Activated CD4-positive, alpha-beta T cell treated with anti-CD3 and anti-CD28 coated beads, Interleukin-2, amount 10 ng/mL, durations not matched to agents 7 days and 5 days (primary cell): ENCODE results near the gene PDE6B. TPM values are rescaled to one million over a fixed set of nuclear protein-coding genes. Genes with fewer than 3 reads are reported as not detected.
A peak's percentile ranks its signal among the peaks of the same experiment; 100 is the strongest.
"Not testable (repeated sequence)": the region's sequence is repeated elsewhere in the genome, so short reads cannot be mapped to it uniquely, and the experiment has no call there.

ENCODE experiments used
- CTCF ChIA-PET: fragments of 350-600 bp; sonication (Branson Sonifier 250); formaldehyde crosslinking; loops from one replicate; lab custom pipeline; 2021; ENCODE audit warnings: antibody characterized with exemption; lab: Charles Lee
- POLR2A ChIA-PET: fragments of 350-600 bp; sonication (Branson Sonifier 250); formaldehyde crosslinking; loops from one replicate; lab custom pipeline; 2021; ENCODE audit warnings: antibody characterized with exemption; lab: Charles Lee
- DNase-seq: peaks from one replicate; pipeline ENCODE4 v3.0.0-alpha.2; 2020
- H3K27ac Mint-ChIP-seq: one replicate; pipeline ENCODE4 v1.8.0; 2021; ENCODE audit warnings: mild to moderate bottlenecking, moderate library complexity, mixed read lengths
- H3K27me3 Mint-ChIP-seq: one replicate; pipeline ENCODE4 v1.8.0; 2021; ENCODE audit warnings: mixed read lengths
- H3K36me3 Mint-ChIP-seq: one replicate; pipeline ENCODE4 v1.8.0; 2021; ENCODE audit warnings: low read depth, mixed read lengths
- H3K4me1 Mint-ChIP-seq: one replicate; pipeline ENCODE4 v1.8.0; 2021; ENCODE audit warnings: mixed read lengths
- H3K4me3 Mint-ChIP-seq: one replicate; pipeline ENCODE4 v1.8.0; 2021; ENCODE audit warnings: mild to moderate bottlenecking, moderate library complexity, mixed read lengths
- H3K9me3 Mint-ChIP-seq: one replicate; pipeline ENCODE4 v1.8.0; 2021; ENCODE audit warnings: mixed read lengths
- total RNA-seq, 2 experiments: library from RNA; stranded (reverse); gene quantifications; one replicate each; pipeline ENCODE4 v1.2.3, GENCODE V29; 2021

Gene PDE6B
- total RNA-seq, 2 experiments from 2014 or later, result 15.9 to 18.7 TPM

- CTCF ChIA-PET, result no interaction called here
- peaks cover 3% of the 10 kb centered on the region for H3K9me3 Mint-ChIP-seq
- H3K27ac Mint-ChIP-seq, result peak overlapping the region; percentile 82
- H3K4me1 Mint-ChIP-seq, result peaks cover 24% of the 10 kb centered on the region
- POLR2A ChIA-PET, result no interaction called here
- no peak for DNase-seq
- peak overlapping the region; percentile 75 for H3K4me3 Mint-ChIP-seq
- no peaks in the 10 kb centered on the region for H3K27me3 Mint-ChIP-seq
- H3K36me3 Mint-ChIP-seq, result peaks cover 4% of the 10 kb centered on the region
Measured at GRCh38 chr4:704971-705277, 79.6 kb downstream of the PDE6B start.

GRCh38 chr4:705278-706082 is 80.1 kb downstream of the PDE6B start, which contains the start of gene PCGF3:
Gene PCGF3 (plus strand): TSS chr4:705832. CDS start chr4:733681, 27,849 bp downstream.
- peaks cover 18% of the 10 kb centered on the region for H3K4me1 Mint-ChIP-seq
- H3K27ac Mint-ChIP-seq, result peak within 1 kb of the TSS; percentile 82
- H3K9me3 Mint-ChIP-seq, result no peaks in the 10 kb centered on the region
- H3K4me3 Mint-ChIP-seq, result peak within 1 kb of the TSS; percentile 75
- ChIA-PET POLR2A (no interaction called here), CTCF (no interaction called here)
- no peaks in the 10 kb centered on the region for H3K27me3 Mint-ChIP-seq
- peaks cover 8% of the 10 kb centered on the region for H3K36me3 Mint-ChIP-seq
- DNase-seq, result peak; percentile 96

DNA sequence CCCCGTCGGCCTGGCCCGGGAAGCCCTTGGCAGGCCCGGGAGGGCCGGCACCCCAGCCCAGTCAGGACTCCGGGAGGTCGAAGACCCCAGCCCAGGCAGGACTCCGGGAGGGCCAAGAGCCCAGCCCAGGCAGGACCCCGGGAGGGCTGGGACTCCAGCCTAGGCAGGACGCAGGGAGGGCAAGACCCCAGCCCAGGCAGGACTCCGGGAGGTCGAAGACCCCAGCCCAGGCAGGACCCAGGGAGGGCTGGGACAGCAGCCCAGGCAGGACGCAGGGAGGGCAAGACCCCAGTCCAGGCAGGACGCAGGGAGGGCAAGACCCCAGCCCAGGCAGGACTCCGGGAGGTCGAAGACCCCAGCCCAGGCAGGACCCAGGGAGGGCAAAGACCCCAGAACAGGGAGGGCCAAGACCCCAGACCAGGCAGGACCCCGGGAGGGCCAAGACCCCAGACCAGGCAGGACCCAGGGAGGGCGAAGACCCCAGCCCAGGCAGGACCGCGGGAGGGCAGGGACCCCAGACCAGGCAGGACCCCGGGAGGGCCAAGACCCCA is 80.8 kb downstream of the PDE6B start:
- CTCF ChIA-PET, H3K27ac Mint-ChIP-seq, DNase-seq, H3K36me3 Mint-ChIP-seq, H3K27me3 Mint-ChIP-seq, H3K9me3 Mint-ChIP-seq, POLR2A ChIA-PET: not testable (repeated sequence)
- H3K4me1 Mint-ChIP-seq, result peaks cover 15% of the 10 kb centered on the region
- peak overlapping the region; percentile 22 for H3K4me3 Mint-ChIP-seq

DNA sequence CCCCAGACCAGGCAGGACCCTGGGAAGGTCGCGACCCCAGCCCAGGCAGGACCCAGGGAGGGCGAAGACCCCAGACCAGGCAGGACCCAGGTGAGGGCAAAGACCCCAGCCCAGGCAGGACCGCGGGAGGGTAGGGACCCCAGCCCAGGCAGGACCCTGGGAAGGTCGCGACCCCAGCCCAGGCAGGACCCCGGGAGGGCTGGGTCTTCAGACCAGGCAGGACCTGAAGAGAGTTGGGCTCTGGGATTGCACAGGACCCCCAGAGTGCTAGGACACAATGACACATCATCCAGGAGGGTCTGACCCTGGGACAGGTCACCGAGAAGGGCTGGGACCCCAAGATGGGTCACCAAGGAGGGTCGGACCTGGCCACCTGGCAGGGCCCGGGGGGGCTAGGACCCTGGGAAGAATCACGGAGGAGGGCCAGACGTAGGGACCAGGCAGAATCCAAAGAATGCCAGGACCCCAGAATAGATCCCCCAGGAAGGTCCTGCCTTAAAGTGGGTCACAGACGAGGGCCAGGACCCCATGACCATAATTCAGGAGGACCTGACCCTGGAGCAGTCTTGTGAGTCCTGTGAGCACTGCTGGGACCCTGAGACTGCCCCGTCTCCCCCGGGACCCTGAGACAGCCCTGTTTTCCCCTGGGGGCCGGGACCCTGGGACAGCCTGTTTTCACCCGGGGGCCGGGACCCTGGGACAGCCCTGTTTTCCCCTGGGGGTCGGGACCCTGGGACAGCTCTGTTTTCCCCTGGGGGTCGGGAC is 81.6 kb downstream of the PDE6B start:
- Mint-ChIP-seq H3K4me1 (peaks cover 15% of the 10 kb centered on the region), H3K27ac (no peak overlapping the region), H3K27me3 (no peaks in the 10 kb centered on the region), H3K4me3 (no peak overlapping the region), H3K36me3 (peaks cover 8% of the 10 kb centered on the region), H3K9me3 (no peaks in the 10 kb centered on the region)
- DNase-seq, result no peak
- POLR2A ChIA-PET, result no interaction called here
- CTCF ChIA-PET, result no interaction called here

DNA sequence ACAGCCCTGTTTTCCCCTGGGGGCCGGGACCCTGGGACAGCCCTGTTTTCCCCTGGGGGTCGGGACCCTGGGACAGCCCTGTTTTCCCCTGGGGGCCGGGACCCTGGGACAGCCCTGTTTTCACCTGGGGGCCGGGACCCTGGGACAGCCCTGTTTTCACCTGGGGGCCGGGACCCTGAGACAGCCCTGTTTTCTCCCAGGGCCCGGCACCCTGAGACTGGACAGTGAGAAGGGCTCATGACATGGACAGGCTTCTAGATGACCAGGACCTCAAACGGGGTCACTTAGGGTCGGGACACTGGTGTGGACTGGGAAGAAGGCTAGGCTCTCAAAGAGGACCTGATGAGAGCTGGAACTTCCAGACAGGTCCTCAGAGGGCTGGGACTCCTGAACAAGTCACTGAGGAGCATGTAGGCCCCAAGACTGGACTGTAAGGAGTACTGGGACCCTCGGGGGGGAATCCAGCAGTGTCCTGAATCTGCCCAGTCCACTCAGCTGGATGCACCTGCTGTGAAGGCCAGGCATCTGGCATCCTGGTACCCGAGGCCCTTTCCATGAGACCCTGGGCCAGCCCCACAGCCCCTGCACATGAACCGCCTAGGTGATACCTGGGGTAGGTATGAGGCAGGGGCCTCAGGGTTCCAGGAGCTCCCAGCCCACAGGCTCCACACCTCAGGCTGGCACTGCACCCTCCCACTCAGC is 82.7 kb downstream of the PDE6B start:
- peaks cover 15% of the 10 kb centered on the region for H3K4me1 Mint-ChIP-seq
- H3K36me3 Mint-ChIP-seq, result peaks cover 8% of the 10 kb centered on the region
- no peak overlapping the region for H3K4me3 Mint-ChIP-seq
- no peaks in the 10 kb centered on the region for H3K27me3 Mint-ChIP-seq
- no peak overlapping the region for H3K27ac Mint-ChIP-seq
- no peaks in the 10 kb centered on the region for H3K9me3 Mint-ChIP-seq
- no peak for DNase-seq
- ChIA-PET CTCF (no interaction called here), POLR2A (no interaction called here)

DNA sequence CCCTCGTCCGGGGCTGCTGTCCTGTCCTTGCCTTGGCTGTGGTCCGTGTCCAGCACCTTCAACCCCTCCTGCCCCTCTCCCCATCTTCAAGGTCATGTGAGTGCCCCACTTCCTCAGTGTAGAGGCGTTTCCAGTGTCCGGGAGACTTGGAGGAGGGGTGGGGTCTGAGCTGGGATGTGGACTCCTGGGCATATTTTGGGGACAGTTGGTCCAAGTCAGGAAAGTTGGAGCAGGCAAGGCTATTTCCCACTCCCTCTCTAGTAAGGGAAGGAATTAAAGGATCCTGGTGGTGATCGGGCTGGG is 83.2 kb downstream of the PDE6B start:
- Mint-ChIP-seq H3K4me1 (peaks cover 15% of the 10 kb centered on the region), H3K27me3 (no peaks in the 10 kb centered on the region), H3K9me3 (no peaks in the 10 kb centered on the region), H3K36me3 (peaks cover 8% of the 10 kb centered on the region), H3K27ac (peak overlapping the region; percentile 36), H3K4me3 (no peak overlapping the region)
- CTCF ChIA-PET, result no interaction called here
- POLR2A ChIA-PET, result no interaction called here
- no peak for DNase-seq

GRCh38 chr4:709348-709747 is 84.0 kb downstream of the PDE6B start:
- H3K36me3 Mint-ChIP-seq, result peaks cover 8% of the 10 kb centered on the region
- POLR2A ChIA-PET, result no interaction called here
- CTCF ChIA-PET, result no interaction called here
- DNase-seq, result no peak
- H3K9me3 Mint-ChIP-seq, result no peaks in the 10 kb centered on the region
- H3K4me3 Mint-ChIP-seq, result no peak overlapping the region
- H3K4me1 Mint-ChIP-seq, result peaks cover 15% of the 10 kb centered on the region
- no peaks in the 10 kb centered on the region for H3K27me3 Mint-ChIP-seq
- no peak overlapping the region for H3K27ac Mint-ChIP-seq

DNA sequence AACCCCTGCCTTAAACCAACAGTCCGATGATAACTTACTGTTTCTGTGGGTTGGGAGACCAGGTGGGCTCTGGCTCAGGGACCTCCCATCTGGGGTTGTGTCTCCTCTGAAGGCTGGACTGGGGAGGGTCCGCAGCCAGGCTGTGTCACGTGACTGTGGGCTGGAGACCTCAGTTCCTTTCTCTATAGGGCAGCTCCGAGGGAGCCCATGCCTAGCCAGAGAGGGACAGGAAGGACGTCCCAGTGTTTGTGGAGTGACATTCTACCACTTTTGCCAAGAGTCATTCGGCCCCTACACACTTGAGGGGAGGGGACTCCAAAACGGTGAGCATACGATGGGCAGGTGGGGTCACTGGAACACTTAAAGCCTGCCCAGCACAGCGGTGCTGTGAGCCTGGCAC is 84.7 kb downstream of the PDE6B start:
- Mint-ChIP-seq H3K4me3 (no peak overlapping the region), H3K4me1 (peaks cover 15% of the 10 kb centered on the region), H3K27me3 (no peaks in the 10 kb centered on the region), H3K27ac (no peak overlapping the region), H3K36me3 (peaks cover 11% of the 10 kb centered on the region), H3K9me3 (no peaks in the 10 kb centered on the region)
- POLR2A ChIA-PET, result interaction anchor here (0.5 kb wide), 1 partner anchor 937 kb away, joined by 7 read pairs; no protein-coding TSS in a partner anchor
- no peak for DNase-seq
- CTCF ChIA-PET, result no interaction called here

DNA sequence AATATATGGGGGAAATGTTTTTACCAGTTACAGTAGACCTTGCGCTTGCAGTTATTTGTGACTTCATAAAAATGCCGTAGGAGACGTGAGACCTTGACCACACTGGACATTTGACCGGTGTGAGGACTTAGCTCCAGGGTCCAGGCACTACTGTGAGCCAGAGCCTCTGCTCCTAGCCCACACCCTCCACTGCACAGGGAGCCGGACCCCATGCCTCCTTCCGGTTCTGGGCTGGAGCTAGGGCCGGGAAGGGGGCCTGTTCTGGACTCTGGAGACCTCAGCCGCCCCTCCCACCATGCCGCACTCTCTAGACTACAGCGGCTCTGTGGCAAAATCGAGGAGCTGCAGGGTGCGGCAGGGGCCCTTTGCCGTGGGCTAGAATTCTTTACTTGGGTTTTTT is 85.5 kb downstream of the PDE6B start:
- Mint-ChIP-seq H3K4me1 (peaks cover 11% of the 10 kb centered on the region), H3K9me3 (no peaks in the 10 kb centered on the region), H3K4me3 (no peak overlapping the region), H3K27me3 (no peaks in the 10 kb centered on the region), H3K27ac (no peak overlapping the region), H3K36me3 (peaks cover 11% of the 10 kb centered on the region)
- POLR2A ChIA-PET, result no interaction called here
- DNase-seq, result no peak
- CTCF ChIA-PET, result no interaction called here

DNA sequence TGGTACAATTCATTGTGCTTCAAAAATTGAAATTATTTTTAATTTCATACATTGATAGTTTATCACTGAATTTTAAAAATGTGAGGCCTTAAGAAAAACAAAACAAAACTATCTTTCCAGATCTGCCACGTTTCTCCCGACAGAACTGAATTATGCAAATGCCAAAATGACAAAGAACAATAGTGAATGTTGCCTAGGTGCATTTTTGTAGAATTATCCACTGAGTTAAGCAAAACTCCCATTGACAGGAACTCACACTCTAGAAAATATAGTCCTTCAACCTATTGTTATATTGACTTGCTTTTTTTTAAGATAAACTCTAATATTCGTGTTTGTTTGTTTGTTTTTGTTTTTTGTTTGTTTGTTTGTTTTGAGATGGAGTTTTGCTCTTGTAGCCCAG is 86.7 kb downstream of the PDE6B start:
- peaks cover 11% of the 10 kb centered on the region for H3K36me3 Mint-ChIP-seq
- peaks cover 14% of the 10 kb centered on the region for H3K4me1 Mint-ChIP-seq
- H3K9me3 Mint-ChIP-seq, result no peaks in the 10 kb centered on the region
- no peaks in the 10 kb centered on the region for H3K27me3 Mint-ChIP-seq
- H3K4me3 Mint-ChIP-seq, result no peak overlapping the region
- ChIA-PET CTCF (no interaction called here), POLR2A (no interaction called here)
- no peak for DNase-seq
- no peak overlapping the region for H3K27ac Mint-ChIP-seq

- H3K4me3 Mint-ChIP-seq, result no peak overlapping the region
- POLR2A ChIA-PET, result no interaction called here
- peaks cover 13% of the 10 kb centered on the region for H3K36me3 Mint-ChIP-seq
- peaks cover 18% of the 10 kb centered on the region for H3K4me1 Mint-ChIP-seq
- no peak for DNase-seq
- CTCF ChIA-PET, result interaction anchor here (0.6 kb wide), 1 partner anchor 39 kb away, joined by 3 read pairs; the partner anchor contains the start of gene ATP5ME
- H3K9me3 Mint-ChIP-seq, result no peaks in the 10 kb centered on the region
- H3K27me3 Mint-ChIP-seq, result no peaks in the 10 kb centered on the region
- no peak overlapping the region for H3K27ac Mint-ChIP-seq
Measured at GRCh38 chr4:712916-713632, 87.7 kb downstream of the PDE6B start.

DNA sequence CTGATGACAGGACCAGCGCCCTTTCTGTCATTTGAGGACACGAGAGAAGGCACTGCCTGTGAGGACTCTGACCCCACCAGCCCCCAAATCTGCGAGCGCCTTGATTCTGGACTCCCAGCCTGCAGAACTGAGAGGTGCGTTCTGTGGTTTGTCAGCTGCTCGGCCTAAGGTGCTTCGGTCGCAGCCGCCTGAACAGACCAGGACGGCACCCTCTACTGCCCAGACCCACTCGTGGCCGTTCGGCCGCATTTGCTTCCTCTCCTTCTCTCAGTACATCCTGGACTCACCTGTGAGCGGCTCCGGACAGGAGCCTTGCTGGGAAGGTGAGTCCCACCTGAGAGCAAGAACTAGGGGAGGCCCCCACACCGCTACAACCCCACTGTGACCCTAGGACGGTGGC is 88.7 kb downstream of the PDE6B start:
- Mint-ChIP-seq H3K4me1 (peaks cover 14% of the 10 kb centered on the region), H3K9me3 (no peaks in the 10 kb centered on the region), H3K36me3 (peaks cover 9% of the 10 kb centered on the region), H3K4me3 (no peak overlapping the region), H3K27ac (no peak overlapping the region), H3K27me3 (no peaks in the 10 kb centered on the region)
- ChIA-PET POLR2A (no interaction called here), CTCF (no interaction called here)
- DNase-seq, result no peak
